Hematopoietic multipotent progenitor cell treated with erythropoietin and hydrocortisone succinate and interleukin-3 and kit ligand, for 6 days (in vitro differentiated cells): Measurements from ENCODE around the gene RPTN.
A peak's percentile ranks its signal among the peaks of the same experiment; 100 is the strongest.

Experiments
- DNase-seq: peaks from one replicate; pipeline ENCODE4 v3.0.0-alpha.2; 2015

Gene RPTN, protein sequence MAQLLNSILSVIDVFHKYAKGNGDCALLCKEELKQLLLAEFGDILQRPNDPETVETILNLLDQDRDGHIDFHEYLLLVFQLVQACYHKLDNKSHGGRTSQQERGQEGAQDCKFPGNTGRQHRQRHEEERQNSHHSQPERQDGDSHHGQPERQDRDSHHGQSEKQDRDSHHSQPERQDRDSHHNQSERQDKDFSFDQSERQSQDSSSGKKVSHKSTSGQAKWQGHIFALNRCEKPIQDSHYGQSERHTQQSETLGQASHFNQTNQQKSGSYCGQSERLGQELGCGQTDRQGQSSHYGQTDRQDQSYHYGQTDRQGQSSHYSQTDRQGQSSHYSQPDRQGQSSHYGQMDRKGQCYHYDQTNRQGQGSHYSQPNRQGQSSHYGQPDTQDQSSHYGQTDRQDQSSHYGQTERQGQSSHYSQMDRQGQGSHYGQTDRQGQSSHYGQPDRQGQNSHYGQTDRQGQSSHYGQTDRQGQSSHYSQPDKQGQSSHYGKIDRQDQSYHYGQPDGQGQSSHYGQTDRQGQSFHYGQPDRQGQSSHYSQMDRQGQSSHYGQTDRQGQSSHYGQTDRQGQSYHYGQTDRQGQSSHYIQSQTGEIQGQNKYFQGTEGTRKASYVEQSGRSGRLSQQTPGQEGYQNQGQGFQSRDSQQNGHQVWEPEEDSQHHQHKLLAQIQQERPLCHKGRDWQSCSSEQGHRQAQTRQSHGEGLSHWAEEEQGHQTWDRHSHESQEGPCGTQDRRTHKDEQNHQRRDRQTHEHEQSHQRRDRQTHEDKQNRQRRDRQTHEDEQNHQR

DNA sequence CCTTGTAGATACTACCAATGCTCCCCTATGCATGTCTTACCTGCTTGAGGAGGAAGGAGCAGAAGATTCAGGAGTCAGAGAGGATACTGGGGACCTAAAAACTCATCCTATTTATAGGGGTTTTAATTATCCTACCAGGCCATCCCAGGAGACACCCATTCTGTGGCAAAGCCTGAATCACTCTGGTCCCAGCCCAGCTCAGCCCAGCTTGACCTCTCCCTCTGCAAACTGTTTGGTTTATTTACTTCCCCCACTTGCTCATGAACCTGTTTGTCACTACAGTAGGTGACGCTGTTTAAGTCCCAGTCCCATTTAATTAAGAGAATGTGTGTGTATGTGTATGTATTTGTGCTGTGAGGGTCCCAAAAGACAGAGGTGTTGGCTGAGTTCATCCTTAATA lies at the start of gene RPTN:
Gene RPTN, minus strand, starts transcription at position 85 of the 400 bp plus-strand sequence. CDS start 1,339 bp downstream, outside the sequence.
- no peak for DNase-seq

DNA sequence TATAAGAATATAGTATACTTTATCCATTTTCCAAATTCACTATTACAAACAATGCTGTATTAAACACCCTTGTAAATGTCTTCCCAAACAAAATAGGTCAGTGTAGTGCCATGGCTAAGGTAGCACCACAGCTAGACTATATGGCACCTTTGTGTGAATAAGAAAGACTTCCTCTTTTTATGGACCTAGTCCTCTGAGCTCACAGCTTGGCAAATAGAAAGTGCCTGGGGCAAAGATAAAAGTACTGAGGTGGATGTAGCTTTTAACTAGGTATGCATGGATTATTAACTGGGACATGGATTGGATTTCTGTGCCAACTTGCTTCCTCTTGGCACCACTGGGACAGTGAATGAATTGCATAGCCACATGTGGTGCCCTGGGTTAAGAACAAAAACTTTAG lies 40.0 kb upstream of the RPTN start:
- DNase-seq: no peak

DNA sequence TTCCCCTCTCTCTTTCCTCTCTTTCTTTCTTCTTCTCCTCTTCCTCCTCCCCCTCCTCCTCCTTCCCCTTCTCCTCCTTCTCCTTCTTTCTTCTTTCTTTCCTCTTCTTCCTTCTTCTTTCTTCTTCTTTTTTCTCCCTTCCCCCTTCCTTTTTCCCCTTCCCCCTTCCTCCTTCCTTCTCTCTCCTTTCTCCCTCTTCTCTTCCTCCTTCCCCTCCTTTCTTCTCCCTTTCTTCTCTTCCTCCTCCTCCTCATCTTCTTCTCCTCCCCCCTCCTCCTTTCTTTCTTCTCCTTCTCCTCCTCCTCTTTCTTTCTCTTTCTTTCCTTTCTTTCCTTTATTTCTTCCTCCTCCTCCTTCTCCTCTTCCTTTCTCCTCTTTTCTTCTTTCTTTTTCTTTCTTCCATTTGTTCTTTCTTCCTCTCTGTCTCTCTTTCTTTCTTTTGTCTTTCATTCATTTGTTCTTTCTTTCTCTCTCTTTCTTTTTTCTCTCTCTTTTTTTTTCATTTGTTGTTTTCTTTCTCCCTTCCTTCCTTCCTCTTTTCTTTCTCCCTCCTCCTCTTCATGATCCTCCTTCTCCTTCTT lies 38.4 kb upstream of the RPTN start:
- no peak for DNase-seq

DNA sequence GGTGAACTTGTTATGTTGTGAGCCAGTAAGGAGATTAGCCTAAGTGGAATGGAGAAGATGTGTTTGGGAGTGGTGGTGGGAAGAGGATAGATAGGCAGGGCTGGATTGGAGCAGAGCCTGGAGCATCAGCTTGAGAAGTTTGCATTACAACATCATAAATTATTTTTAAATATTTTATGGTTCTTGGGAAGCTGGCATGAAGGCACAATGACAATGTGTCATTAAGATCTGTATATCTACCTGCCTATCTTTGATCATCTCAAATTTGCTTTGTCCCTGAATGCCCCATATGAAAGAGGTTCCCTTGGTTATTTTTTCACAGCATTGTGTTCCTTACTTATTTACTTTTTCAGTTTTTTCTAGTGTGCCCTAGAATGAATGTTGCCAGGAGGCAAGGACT lies 32.7 kb upstream of the RPTN start:
- no peak for DNase-seq

DNA sequence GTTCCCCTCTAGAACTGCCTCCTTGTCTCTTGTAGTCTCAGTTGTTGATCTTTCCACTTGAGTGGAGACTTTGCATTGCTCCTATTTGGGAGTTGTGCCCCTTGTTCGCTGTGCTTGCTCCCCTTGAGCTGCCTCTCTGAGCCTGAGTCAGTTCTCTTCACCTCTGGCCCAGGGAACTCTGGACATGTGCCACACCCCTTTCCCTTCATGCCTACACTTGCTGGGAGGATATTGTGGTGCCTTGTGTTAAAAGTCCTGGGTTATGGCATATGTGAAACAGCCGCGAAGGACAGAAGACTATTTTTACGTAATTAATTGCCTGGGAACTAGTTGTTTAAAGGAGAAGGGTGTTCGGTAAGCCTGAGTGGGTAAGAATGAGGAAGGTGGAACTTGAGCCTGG lies 32.2 kb upstream of the RPTN start:
- no peak for DNase-seq

DNA sequence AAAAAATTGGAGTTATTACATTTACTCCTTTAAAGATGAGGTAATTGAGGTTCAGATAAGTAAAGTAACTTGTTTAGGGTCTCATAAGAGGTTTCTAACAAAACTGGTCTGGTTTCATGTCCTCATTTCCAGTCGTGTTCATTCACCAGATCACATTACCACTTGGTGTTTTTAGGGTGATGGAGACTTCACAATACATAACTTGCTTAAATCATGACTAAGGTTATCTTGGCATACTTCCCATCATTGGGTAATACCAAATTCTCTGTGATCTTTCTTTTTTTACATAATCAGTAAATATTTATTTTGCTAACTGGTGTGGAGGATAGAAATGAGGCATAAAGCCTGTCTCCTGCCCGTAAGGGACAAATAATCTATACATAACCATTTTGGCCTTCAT lies 31.6 kb upstream of the RPTN start:
- no peak for DNase-seq

DNA sequence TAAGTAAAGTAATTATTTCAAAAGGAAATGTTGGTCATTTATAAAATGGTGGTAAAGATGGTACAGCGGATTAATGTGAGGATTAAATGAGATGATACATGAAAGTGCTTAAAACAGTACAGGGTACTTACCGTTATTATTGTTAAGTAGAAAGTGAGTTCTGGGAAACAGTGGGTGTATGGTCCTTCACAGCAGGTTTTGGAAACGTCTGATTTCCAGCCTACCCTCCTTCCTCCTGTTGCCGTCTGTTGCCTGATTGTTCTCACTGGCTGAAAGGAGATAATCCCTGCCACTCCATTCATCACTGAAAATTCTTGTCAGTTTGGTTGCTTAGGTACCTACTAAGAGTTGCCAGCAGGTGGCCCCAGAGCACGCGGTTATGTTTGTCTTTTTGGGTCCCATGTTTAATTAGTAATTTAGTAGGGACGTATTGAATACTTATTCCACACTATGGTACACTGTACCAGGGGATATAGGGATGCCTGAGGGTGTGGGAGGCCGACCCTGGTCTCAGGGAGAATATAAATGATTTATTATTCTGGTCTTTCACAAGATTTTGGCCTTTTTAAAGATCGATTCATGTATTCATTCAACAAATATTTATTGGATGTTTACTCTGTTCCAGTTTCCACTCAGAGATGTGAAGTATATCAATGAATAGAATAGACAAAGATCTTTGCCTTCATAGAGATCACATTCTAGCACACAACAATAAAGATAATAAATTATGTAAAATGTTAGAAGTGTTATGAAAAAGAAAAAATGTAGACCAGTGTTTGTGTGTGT lies 30.8 kb upstream of the RPTN start:
- DNase-seq: peak; percentile 91

DNA sequence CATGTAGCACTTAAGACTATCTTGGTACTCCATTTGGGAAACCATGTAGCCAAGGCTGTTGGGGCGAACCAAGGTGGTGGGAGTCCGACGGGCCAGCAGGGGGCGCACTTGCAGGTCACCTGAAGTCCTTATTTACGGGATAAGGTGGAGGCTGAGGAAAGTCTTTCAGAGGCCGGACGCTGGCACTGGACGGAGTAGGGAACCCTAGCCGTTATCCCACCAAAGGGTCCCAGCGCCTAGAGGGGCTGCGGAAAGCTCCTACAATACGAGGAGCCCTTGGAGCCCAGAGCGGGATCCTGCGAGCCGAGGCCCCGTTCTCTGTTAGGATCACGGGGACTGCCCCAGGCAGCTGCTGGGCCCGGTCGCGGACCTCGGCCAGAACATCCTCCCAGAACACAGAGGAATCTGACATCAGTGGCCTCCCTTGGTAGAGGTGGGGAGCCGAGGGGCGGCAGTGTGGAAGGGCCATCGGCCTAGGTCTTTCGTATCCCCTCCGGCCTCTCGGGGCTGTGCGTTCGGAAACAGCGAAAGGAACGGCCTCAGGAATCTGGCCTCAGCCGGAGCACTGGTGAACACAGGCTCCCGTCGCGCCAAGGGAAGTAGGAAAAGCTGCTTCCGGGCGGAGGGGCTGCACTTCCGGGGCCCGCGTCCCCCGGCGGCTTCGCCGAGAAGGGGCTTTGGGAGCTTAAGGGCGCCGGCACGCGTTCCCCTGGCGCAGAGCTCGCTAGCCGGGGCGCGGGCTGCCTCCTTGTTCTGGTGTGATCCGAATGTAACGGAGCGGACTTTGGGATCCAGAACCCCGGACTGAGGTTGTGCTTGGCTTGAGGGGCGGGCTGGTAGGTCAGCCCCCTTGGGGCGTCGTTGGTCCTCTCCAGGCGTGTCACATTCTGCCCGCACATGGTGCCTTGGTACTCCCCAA lies 29.9 kb upstream of the RPTN start:
- peak; percentile 89 for DNase-seq

DNA sequence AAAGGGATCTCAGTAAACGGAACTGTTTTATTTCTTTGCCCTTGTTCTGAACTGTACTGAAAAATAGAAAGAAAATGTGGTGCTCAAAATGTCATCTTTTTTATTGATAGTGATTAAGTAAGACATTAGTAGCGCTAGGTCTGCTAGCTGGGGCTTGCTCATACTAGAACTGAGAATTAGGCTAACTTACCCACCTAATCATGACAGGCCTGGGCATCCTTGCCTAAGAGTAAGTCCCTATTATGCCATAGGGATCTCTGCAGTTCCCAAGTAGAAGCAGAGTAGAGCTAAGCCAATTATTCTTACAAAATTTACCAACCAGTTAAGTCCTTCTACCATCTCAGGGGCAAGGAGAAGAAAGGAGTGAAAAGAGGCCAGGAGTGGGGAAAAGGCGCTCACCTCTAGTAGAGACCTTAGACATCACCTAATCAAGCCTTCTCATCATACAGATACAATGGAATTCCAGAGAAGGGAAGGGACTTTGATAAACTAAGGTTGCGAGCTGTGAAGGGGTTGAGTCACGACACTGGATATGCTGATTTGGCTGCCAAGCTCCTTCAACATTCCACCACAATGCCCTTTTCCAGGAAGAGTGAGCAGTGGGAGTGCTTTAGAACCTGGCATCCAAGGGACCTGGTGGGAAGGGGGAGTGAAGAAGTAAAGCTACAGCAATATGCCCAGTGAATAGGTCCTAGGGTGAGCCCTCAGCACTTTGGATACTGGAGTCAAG lies 27.7 kb upstream of the RPTN start:
- DNase-seq: no peak

DNA sequence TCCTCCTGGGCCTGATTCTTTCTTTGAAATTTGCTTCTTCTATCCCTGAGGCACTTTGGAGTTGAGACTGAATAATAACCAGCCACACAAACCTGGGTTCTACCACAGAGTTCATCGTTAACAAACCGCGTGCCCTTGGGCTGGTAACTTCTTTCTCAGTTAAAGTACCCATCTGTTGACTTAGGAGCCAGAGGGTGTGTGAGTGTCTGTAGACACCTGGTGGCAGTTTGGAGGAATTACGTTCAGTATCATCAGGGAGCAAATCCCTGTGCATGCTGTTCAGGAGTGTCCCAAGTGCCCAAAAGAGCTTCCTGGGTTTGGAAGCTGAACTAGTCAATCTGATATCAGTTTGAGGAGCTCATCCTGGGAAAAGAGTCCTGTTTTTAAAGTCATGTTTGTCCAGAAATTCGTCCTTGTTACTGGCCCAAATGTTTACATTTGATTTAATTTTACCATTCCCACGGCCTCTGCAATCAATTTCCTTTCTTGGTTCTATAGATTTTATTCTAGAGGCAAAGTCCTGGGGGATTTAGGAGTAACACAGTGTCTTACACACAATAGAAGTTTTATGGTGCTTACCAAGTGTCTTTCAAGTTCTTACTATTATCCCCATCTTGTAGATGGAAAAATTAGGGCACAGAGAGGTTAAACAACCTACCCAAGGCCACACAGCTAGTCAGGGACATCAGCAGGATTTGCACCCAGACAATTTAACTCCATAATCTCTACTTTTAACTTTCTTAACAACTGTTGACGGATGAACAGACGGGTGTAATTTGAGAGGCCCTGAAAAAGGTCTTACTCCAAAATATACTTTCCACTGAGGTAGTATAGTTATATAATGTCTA lies 26.7 kb upstream of the RPTN start:
- DNase-seq: peak; percentile 82

DNA sequence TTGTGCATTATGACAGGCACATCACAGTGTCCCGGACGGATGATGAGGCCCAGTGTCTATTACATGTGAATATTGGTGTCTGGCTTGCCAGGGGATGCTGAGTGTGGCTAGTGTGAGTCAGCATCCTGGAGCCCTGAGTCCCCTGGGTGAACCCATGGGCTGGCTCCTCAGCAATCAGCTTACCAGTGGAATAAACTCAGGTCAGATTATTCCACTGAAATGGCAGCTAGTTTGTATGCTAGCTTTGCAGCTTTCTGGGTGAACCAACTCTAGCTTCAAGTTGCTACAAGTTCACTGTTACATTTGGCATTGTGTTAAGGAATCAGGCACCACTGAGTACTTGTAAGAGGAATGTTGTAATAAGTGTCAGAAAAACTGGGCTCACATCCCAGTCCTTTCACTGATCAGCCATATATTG lies 23.9 kb upstream of the RPTN start:
- DNase-seq: no peak

DNA sequence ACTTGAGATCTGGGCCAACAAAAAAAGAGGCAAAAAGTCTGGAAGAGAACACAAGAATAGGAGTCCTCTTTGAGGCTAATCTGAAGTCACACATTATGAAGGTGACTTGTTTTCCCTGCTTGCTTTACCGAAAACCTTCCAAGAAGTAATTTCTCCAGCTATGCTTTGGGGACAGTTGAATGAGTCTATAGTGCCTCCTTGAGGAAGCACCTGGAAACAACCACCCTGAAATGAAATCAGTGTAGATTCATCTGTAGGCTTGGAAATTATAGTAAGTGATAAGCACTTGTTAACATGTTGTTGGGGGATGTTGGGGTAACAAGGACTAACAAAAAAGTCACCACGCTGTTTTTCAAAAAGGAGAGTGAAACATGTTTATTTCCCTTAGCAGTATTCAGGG lies 23.4 kb upstream of the RPTN start:
- peak; percentile 45 for DNase-seq

DNA sequence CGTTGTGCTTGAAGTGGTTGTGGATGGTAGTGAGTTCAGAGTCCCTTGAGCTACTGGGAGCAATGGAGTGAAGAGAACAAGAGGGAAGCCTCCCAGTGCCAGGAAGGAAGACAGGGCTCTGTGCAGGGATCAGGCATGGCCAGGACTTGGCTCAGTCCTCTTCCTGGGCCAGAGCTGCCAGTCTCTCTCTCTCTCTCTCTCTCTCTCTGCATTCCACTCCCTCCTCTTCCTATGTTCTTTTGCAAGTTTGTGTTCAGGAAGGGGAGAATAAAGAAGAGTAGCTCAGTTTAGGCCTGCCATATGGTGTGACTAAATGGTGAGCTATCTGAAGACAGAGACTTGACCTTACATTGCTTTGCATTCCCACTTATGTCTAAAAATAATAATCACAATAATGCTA lies 20.5 kb upstream of the RPTN start:
- DNase-seq: no peak

DNA sequence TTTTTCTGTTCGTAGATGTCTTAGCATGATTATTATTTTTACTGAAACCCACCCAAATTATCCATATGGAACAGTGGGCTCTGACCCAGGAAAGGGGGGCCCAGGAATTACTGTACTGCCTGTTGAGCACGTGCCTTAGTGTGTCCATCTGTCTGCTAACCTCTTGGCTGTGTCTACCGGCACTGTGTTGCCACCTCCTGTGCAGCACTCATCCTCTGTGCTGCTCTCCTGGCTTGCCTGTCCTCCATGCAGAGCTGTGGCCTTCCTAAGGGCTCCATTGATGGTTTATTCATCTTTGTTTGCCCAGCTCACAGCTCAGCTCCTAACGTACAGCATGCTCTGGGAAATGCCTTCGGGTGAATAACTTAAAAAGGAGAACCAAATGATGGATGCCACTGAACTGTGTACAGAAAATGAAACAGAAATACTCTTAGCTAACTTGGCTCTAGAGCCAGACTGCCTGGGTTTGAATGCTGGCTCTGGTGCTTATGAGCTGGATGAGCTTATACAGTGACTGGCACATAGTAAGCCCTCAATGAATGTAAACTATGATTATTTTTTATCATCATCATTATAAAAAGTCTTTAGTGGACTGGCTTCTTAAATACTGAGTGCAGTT lies 11.4 kb upstream of the RPTN start:
- DNase-seq: no peak

DNA sequence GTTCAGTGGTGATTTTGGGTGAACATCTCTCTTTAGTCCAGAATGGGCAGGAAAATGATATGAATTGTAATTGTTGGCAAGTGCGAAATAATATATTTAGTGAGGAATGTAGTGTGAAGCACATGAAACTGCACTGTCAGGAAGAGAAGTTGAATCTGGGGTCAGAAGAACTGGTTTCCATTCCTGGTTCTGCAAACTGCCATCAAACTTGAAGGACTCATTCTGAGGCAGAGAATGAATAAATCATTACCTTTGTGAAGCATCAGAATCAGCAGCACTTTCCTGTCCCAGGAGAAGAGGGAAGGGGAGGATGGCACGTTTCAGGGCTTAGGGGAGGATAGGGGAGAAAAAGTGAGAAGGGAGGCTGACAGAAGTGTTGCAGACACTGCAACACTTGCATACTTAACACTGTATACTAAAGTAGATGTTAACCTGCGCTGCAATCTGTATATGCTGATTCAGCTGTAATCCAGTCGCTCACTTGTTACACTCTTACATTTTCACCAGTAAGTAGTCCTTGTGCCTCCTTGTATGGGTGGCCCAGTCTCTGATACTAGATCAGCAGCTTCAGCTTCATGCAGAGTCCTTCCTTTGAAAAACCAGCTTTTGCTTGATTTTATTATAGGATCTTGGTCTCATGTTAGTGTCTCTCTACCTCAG lies 10.5 kb upstream of the RPTN start:
- DNase-seq: no peak

DNA sequence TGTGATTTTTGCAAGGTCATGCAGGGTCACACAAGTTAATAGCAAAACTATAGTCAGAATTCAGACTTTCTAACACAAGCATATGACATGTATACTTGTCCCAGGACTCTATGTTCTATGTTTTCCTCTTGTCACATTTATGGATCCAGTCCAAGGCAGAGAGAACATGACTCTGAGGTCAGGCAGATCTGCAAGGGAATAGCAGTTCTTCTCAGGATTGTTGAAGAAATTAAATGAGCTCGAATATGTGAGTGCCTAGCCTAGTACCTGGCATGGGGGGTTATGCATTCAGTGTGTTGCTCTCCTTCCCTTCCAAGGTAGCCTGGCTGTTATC lies 9.5 kb upstream of the RPTN start:
- DNase-seq: no peak

DNA sequence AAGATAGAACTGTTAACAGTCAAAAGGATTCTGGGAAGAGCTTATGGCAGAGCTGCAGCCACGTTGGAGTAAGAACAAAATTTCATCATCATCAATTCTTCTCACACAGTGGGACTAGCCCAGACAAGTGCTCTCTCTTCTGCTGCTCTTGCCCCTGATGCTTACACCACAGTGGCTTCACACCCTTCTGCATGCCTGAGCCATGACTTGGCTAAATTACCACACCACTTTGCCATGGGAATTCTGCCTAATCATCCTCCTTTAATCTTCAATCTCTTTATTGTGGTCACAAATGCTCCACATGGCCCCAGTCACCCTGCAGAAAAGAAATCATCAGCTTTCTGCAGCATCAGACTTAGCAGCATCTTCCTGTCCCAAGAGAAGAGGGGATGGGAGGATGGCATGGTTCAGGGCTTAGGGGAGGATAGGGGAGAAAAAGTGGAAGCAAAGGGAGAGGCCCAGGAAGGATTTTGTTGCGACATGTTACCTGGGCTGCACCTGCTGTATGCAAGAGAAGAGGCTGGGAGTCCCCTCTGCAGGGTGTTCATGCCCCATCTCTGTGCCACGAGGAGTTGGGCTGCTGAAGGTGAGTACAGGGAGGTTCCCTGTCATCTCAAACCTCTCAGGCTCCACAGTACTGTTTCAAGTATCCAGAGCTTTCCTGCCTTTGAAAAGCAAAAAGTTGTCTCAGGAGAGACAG lies 9.0 kb upstream of the RPTN start:
- DNase-seq: peak; percentile 76

DNA sequence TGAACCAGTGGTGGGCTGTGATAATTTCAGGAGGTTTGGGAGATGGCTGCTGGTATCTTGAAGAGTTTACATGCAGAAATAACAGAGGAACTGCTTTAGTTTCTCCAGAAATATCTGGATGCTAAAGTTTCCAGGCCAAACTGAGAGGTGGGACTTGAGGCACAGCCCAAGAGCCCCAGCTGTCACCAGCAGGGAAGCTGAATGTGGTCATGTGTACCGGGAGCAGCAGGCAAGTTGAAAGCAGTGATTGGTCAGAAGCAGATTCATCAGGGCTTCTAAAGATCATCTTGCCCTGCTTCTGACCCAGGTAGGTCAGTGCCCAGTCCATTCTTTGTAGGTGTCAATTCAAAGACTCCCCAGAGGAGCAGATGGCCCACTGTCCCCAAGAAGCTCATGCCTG lies 7.9 kb upstream of the RPTN start:
- DNase-seq: no peak
